NOMO-1 treated with dmso at 0.1 percent for 144 hours (cell line): ENCODE measurements around the gene GPR85.
"Not testable (repeated sequence)": the region's sequence is repeated elsewhere in the genome, so short reads cannot be mapped to it uniquely, and the experiment has no call there.

ENCODE experiments used
- DNase-seq: peaks from one replicate; lab custom pipeline; 2025; ENCODE audit not compliant: unreplicated experiment; lab: John Stamatoyannopoulos, UW

The GPR85 gene

DNA sequence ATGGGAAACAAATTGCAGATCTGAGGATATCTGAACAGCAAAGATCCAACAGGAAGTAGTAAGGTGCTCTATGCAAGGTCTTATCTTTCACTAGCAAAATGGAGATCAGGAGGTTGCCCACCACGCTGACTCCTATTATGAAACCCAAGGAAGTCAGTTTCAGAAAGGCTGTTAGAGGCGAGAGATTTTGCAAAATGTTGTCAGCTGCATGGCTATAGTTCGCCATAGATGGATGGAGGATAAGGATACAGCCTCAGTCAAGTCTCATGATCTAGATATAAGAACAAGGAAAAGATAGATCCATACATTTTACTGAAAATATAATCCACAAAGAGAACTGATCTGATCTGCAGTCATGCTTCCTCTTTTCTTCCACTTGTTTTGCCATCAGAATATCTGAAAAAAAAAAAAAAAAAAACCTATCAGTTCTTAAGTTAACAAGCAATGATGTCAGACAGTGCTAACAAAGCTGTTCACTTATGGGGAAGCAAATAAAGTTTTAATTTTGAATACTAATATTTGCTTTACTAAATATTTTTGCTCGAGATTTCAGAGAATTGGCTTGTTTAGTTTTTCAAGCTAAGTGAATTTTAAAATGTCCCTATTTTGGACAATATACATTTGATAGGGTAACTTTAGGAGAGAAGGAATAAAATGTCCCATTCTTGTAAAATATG is 2.0 kb downstream of the GPR85 start:
- DNase-seq: no peak

DNA sequence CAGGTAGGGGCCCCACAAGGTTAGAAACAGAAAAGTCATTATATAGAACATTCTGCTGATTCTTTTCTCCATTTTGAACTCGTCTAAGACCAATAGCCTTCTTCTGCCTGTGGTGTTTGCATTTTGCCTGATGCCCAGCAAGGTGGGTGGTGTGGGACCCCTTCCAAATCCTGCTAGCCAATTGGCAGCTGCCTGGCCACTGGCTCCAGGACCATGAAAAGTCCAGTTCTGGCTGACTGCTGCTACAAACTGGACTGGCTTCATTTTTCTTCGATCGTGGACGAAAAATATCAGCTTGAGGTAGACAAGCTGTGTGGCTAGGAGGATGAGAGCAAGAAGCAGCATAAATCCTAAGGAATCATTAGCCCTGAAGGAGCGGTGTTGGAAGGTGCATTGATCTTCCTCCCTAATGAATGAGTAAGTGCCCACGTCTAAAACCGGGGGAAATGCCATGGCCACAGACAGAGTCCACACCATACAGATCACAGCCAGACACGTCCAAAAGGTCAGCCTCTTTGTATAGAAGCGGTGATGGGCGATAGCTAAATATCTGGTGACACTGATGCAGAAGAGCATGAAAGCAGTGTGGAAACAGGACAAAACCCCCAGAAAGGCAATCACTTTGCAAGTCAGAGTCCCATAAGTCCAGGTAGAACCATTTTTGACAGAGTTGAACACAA is 2.7 kb downstream of the GPR85 start:
- no peak for DNase-seq

DNA sequence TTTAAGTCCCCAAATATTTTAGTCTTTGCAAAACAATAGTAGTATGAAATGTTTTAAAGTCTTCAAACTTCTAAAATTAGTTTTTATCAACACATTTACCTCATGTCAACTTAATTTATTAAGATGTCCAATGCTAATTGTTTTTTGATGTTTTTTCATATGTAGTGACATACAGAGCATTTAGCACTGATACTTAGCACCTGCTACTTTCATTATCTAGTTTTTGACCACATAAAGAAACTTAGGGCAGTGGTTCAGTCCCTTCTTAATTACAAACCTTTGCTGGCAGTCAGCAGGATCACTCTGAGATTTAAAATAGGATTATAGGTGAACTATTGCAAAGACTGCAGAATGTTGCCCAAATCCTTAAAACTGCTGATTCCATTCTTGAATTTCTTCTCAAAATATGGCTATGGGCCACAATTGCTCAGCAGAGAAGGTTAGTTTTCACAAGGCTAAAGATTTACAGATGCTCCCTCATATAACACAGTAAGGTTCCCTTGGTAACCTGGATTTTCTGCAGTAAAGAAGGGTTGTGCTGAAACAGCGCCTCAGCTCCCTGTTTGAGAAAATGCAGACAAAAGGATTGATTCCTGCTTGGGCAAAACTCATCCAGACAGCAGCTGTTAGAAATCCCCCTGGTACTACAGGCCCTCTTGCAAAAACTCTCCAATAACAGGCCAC is 3.4 kb downstream of the GPR85 start:
- DNase-seq: no peak

DNA sequence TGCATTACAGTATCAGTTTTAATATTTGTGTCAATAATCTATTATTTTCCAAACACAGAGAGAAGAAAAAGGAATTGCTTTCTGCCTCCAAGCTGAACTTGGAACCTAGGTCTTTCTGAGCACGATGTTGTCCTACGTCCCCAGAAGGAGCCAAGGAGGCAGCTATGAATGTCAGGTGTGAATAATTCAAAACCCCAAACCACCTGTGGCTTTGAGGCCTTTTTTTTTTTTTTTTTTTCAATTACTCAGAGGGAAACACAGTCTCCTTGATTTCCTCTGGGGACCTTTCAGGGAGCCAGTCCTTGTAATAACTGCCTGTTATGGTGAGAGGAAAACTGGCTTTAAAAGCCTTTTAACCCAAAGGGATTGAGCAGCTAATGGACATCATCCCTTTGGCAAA is 8.3 kb downstream of the GPR85 start:
- no peak for DNase-seq

DNA sequence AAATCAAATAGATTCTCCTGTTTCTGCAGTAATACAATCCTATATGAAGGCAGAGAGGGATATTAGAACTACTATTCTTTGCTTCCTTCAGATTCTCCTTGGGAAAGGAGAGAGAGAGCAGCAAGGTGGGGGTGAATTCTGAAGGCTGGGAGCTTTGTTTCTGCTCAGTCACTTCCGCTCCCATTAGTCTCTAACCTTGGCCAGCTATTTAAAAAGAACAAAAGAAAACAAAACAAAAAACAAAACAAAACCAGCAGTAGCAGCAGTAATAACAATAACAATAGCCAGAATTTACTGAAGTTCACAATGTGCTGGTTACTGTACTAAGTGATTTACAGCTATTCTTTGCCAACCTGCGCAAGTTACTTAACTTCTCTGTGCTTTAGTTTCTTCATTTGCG is 9.9 kb downstream of the GPR85 start:
- DNase-seq: no peak

DNA sequence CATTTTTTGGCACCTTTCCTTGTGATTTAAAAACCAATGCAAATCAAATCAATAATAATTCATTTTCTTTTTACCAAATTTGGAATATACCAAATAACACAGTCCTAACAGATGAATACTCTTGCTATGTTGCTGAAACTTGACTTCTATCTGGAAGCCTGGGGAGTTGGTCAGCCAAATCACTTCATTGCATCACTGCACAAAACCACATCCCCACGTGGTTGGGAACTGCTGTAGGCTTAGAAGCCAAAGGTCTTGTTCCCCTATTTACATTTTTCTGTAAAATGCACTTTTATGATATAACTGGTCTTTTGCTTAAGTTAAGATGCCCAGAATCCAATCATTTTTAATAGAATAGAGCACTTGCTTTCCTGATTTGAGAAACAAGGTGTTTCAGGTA is 15.2 kb downstream of the GPR85 start:
- DNase-seq: no peak

DNA sequence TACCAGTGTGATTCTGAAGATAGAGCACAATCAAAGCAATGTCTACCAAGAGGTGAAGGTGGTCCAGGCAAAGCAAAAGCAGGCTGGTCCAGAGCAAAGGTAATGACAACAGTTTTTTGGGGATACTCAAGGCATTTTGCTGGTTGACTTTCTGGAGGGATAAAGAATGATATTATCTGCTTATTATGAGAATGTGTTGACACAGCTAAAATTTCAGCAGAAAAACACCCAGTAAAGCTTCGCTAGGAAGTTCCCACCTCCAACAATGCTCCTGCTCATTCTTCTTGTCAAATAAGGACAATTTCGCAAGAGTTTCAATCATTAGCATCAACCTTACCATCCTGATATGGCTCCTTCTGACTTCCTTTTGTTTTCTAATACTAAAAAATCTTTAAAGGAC is 24.1 kb downstream of the GPR85 start:
- DNase-seq: no peak

DNA sequence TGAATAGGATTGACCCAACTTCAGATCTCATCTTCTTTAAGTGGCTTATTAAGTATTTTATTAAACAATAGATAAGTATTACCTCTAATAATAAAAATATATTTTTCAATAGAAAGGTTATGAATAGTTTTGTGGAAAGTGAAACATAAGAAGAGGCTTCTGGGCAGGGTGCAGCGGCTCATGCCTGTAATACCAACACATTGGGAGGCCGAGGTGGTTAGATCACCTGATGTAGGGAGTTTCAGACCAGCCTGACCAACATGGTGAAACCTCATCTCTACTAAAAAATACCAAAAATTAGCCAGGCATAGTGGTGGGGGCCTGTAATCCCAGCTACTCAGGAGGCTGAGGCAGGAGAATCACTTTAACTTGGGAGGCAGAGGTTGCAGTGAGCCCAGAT is 26.5 kb downstream of the GPR85 start:
- DNase-seq: no peak

DNA sequence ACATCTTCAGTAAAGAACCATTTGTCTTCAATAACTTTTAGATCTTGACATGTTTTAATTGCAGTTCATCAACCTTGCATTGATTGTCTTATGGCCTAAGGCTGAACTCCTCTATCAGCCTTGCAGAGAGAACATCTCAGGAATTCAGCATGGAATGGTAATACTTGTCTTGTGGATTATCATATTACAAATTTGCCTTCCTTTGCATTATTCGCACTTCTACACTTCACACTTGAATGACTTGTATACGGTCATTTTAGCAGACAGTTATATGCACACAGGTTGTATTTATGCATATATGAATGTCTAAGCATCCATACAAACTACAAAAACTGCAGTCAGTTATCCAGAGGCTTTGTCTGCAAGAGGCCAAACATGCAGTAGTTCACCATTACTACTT is 31.7 kb downstream of the GPR85 start:
- no peak for DNase-seq

DNA sequence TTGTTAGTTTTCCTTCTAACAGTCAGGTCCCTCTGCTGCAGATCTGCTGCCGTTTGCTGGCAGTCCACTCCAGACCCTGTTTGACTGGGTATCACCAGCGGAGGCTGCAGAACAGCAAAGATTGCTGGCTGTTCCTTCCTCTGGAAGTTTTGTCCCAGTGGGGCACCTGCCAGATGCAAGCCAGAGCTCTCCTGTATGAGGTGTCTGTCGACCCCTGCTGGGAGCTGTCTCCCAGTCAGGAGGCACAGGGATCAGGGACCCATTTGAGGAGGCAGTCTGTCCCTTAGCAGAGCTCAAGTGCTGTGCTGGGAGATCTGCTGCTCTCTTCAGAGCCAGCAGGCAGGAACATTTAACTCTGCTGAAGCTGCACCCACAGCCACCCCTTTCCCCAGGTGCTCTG is 32.4 kb downstream of the GPR85 start:
- DNase-seq: not testable (repeated sequence)

DNA sequence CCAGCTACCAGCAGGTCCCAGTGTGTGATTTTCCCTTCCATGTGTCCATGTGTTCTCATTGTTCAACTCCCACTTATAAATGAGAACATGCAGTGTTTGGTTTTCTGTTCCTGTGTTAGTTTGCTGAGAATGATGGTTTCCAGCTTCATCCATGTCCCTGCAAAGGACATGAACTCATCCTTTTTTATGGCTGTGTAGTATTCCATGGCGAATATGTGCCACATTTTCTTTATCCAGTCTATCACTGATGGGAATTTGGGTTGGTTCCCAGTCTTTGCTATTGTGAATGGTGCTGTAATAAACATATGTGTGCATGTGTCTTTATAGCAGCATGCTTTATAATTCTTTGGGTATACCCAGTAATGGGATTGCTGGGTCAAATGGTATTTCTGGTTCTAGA is 37.4 kb downstream of the GPR85 start:
- not testable (repeated sequence) for DNase-seq

DNA sequence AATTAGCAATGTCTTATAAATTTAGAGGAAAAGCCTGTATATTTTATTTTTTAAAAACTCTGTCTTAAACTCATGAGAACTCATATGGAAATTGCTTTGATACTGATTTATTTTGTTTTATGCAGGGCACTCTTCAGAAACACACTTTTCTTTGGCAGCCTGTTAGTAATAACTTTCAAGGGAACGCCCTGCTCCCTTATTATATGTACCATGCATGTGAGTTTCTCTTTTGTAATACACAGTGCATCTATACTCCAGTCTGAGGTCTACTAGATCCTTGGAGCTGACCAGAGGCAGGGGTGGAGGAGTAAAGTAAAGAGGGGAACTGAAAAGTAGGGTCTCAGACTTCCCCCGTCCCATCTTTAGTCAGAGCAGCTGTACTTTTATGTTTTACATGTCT is 40.2 kb downstream of the GPR85 start:
- DNase-seq: no peak

DNA sequence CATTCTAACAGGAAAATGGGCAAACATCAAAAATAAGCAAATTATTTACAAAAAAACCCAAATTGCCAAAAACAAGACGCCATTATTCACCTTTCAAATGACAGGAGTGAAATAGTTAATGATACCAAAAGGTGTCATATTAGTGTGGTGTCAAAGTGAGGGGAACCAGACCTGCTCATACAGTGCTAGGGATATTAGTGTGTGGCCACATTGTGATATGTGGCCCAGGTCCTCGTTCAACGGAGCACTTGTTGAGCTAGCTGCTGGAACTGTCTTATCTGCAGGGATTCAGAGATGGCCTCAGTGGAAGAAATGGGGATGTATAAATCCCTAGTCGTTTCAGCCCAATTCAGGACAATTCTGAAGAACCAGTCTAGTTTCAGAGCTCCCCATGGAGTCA is 41.2 kb downstream of the GPR85 start:
- DNase-seq: no peak

DNA sequence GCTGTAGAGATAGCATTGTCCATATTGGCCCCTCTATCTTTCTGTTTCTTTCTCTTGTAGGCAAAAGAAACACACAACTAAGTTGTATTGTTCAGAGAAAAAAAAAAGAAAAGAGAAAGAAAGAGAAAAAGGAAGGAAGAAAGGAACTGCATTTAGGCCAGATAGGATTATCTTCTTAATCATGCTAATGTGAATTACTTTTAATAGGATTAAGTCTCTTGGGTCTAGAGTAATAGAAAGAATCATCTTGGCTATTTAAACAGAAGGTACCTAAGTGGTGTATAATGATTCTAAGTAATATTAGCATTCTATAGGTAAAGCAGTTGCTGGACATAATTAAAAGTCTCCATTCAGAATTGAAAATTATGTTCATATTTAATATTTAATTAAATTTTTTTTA is 42.2 kb downstream of the GPR85 start:
- DNase-seq: no peak

DNA sequence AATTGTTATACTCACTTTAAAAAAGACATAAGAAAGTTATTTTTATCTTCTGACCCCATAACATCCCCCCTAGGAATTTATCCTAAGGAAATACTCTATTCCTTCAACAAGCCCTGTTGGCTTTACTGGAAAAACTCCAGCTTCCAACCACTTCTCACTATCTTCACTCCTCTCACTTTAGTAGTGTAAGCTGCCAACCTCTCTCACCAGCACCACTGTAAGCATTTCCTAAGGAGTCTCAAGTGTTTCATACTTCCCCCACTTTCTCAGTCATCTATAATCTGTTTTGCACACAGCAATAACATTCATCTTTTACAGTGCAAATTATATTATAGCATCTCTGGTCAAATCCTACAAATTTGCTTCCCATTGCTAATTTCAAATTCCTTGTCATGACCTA is 45.8 kb downstream of the GPR85 start:
- no peak for DNase-seq

DNA sequence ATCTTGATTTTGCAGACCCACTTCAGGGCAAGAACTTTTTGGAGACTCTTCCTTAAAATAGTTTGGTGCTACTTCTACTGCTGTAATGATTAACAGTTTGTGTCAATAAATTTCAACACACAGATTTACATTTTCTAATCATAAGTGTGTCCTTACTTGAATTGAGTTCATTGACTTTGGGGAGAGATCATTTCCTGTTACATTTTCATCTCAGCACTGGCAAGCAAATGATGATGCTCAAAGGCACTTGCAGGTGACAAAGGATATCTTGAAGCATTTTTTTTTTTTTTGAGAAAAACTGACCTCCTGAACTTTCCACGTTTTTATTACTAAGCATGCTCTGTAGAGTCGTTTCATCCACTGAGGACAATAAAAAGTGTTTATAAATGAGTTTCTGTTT is 52.7 kb downstream of the GPR85 start:
- DNase-seq: no peak
